ENCODE measurements around the gene SPECC1.

GRCh38 chr17:20092261-20092867, 83.2 kb downstream of the SPECC1 start:
- TF ChIP-seq CTCF (IDR thresholded peaks at IDR 0.05), result no peak
- no peak for TF ChIP-seq EP300 (IDR thresholded peaks at IDR 0.05)
